ENCODE results near the gene FAM185A.
"Not testable (repeated sequence)": the region's sequence is repeated elsewhere in the genome, so short reads cannot be mapped to it uniquely, and the experiment has no call there.

Gene FAM185A

DNA sequence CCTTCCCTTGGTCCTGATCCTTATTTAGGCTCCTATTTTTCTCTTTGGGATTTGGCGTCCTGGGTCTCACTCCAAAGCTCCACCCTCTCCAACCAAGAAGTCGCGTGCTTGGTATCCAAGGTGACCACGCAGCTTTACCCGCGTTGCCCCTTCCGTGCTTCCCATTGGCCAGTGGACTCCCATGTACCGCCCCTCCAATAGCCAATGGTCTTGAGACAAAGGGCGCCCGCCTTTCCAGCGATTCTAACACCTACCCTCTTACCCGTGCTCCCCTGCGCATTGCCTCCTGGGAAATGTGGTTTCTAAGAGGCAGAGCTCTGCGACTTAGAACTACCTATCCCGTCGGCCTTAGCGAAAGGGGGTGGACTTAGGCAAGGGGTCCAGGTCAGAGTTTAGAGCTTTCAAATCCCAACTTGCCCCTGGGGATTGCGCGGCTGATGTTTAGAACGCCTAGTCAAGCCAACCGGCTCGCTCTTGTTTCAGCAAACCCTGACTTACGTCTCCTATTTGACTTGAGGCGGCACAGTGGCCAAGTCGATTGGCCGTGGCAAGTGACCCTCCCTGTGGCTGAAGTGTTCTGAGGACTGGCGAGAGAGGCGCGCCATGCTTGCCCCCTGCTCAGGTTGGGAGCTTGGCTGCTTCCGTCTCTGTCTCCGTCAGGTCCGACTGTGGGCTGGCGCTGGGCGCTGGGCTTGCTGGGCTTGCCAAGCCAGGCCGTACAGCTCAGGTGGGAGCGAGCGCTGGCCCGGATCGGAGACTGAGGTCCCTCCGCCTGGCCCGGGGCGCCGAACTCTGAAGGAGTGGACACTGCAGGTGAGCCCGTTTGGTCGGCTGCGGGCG lies at the start of gene FAM185A:
Gene FAM185A (plus strand): TSS at position 395 of the 840 bp plus-strand sequence. CDS start 209 bp downstream, at position 604.
- DNase-seq (ENCODE audit: extremely low read depth, low read depth), result peak; percentile 96

DNA sequence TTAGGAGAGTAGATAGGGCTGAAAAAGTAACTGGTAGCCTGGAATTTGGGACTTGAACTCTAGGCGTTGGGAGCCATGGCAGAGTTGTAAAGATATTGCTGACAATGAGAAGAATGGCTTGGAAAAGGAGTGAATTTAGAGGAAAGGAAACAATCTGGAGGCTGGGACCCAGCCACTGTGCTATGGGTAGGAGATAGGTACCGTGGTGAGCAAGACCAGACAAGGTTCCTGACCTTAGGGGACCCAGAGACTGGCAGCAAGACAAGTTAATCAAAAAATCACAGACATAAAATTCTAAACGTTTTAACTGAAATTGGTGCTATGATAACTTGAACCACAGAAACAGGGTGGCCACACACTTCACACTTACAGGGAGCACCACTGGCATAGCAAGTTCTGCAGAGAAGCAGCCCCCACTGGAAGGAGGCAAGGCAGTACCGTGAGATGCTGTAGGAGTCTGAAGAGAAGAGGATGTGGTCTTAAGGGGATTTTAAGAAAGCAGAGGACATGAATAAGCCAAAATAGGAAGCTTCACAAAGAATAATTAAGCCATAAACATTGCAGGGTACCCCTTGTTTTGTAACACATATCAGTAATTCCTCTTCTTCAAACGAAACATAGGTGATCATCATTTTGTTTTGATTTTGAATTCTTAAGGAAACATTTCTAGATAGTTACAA lies 35.6 kb upstream of the FAM185A start:
- not testable (repeated sequence) for DNase-seq (ENCODE audit: extremely low read depth, low read depth)

DNA sequence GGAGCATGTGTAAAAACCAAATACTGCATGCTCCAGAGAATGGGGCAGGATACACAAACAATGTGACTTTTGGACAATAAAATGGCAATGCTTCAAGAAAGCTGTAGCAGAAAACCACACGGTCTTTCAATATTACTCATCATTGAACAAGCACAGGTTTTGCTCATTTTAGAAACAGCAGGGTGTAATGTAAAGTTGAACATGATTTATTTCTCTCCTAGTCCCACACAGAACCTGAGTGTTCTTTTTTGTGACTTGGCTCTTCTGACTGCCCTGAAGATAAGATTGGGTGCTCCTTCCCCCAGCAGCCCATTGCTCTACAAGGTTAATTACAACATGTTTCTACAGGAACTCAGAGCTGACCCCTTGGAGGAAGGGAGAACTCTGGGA lies 35.1 kb upstream of the FAM185A start:
- DNase-seq (ENCODE audit: extremely low read depth, low read depth), result not testable (repeated sequence)

DNA sequence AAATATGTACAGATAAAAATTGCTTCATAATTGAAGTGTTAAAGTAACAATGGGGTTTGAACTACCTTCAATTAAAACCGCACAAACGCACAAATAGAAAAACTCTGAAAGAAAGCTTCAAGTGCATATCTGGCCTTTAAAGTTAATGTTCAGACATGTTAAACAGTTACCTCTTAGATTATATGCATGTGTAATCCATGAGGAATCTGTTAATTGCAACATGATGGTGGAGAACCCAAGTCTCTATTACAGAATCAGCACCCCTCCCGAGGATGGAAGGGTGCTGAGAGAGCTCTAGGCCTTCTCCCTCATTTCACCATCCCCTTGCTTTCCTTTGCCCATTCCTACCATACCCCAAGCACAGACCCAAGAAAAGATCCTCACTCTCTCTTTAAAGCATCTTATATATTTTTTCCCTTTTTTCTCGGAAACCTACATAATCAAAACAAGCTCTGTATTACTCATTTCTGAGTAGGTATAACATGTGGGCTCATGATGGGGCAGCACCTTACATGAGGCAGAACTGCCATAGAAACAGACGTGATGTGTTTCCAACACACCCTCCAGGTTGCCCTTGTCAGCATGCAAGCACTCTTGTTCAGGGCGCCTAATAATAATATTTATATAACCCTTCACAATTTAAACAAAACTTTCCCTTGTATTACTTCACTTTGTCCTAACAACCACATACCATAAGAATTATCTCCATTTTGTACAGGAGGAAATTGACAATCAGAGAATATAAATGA lies 33.9 kb upstream of the FAM185A start:
- not testable (repeated sequence) for DNase-seq (ENCODE audit: extremely low read depth, low read depth)

GRCh38 chr7:102715718-102716117 lies 33.1 kb upstream of the FAM185A start:
- DNase-seq (ENCODE audit: extremely low read depth, low read depth), result not testable (repeated sequence)

DNA sequence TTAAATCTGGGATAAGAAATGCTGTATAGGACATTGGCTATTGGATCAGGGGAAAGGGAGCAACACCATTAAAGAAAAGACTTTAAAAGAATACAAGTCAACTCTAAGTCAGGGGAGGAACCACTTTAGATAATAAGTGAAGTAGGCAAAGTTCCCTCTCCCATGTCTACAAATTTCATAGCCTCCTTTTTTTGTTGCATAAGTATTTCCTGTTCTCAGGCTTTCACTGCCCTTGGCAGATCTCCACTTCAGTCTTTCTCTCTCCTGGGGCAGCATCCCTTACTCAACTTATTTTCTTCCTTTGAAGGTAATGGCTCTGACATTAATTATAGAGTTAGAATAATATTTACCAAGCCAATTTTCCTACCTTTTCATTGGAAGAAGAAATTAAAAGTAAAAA lies 30.3 kb upstream of the FAM185A start:
- not testable (repeated sequence) for DNase-seq (ENCODE audit: extremely low read depth, low read depth)

- not testable (repeated sequence) for DNase-seq (ENCODE audit: extremely low read depth, low read depth)
Measured at GRCh38 chr7:102726170-102726569, 22.6 kb upstream of the FAM185A start.

- not testable (repeated sequence) for DNase-seq (ENCODE audit: extremely low read depth, low read depth)
Measured at GRCh38 chr7:102729670-102730069, 19.1 kb upstream of the FAM185A start.

DNA sequence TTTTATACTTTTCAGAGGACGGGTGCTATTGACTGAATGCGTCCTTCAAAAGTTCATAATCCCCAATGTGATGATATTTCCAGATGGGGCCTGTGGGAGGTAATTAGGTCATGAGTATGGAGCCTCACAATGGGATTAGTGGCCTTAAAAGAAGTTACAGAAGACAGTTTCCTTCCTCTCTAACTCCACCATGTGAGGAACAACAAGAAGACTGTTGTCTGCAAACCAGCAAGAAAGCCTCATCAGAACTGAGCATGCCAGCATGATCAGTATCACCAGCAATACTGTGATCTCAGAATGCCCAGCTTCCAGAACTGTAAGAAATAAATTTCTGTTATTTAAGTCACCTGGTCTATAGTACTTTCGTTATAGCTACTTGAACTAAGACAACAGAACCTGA lies 18.4 kb upstream of the FAM185A start:
- DNase-seq (ENCODE audit: extremely low read depth, low read depth), result not testable (repeated sequence)

- not testable (repeated sequence) for DNase-seq (ENCODE audit: extremely low read depth, low read depth)
Measured at GRCh38 chr7:102742002-102742771, 6.6 kb upstream of the FAM185A start.

- not testable (repeated sequence) for DNase-seq (ENCODE audit: extremely low read depth, low read depth)
Measured at GRCh38 chr7:102743861-102744260, 4.9 kb upstream of the FAM185A start.

DNA sequence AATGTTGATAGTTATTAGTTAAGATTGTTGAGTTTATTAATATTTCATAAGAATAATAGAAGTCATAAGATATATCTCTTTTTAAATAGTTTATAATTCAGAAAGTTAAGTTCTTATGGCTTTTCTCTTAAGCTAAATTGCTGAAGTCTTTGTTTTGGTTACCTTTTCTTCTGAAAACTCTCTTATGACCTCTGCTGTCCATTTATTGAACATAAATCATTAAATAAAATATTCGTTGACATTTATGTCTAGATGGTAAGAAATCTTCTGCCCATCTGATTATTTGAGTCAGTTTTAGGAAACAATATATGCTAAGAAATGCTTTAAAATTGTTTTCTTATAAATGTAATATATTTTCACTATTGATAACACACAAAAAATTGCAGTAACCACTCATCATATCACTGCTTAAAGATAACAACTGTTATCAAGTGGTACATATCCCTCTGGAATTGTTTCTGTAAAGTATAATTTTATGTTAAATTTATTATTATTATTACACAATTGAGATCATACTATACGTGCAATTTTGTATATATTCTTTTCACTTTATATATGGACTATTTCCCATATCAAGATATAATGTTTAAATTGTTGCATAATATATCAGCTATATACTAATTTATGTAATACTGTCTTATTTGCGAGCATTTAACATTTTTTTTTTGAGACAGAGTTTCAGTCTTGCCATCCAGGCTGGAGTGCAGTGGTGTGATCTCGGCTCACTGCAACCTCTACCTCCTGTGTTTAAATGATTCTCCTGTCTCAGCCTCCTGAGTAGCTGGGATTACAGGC lies 3.1 kb upstream of the FAM185A start:
- not testable (repeated sequence) for DNase-seq (ENCODE audit: extremely low read depth, low read depth)

GRCh38 chr7:102749445-102749786 lies 617 bp downstream of the FAM185A start:
- not testable (repeated sequence) for DNase-seq (ENCODE audit: extremely low read depth, low read depth)

DNA sequence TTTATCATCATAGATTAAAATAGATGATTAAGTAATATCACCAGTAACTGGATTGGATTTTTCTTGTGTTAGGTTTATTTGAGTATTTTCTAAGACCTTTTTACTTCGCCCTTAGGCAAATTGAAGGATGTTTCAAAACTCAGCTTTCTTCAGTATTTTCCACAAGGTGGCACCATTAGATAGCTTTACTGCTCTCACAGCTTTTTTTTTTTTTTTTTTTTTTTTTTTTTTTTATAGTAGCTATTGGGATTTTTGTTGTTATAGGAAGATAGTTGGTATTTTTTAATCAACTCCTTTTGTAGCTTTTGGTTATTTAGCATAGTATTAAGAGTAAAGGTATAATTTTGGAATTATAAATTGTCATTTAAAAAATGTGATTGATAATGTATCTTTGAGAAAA lies 9.4 kb downstream of the FAM185A start:
- DNase-seq (ENCODE audit: extremely low read depth, low read depth), result not testable (repeated sequence)

- not testable (repeated sequence) for DNase-seq (ENCODE audit: extremely low read depth, low read depth)
Measured at GRCh38 chr7:102759934-102760333, 11.1 kb downstream of the FAM185A start.

DNA sequence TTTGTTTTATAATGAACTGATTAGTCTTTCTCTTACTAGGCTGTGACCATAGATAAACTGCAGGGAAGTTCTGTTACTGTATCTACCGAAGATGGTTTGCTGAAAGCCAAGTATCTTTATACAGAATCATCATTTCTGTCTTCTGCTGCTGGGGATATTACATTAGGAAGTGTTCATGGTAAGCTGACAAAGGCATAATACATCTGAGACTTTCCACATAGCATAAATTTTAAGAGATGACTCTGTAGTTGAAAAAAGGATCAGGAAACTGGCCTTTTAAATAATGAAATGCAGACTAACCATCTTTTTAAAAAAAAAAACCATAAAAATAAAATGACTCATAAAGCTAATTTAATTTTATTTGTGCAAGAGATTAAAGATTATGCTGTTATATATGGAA lies 12.4 kb downstream of the FAM185A start:
- not testable (repeated sequence) for DNase-seq (ENCODE audit: extremely low read depth, low read depth)

DNA sequence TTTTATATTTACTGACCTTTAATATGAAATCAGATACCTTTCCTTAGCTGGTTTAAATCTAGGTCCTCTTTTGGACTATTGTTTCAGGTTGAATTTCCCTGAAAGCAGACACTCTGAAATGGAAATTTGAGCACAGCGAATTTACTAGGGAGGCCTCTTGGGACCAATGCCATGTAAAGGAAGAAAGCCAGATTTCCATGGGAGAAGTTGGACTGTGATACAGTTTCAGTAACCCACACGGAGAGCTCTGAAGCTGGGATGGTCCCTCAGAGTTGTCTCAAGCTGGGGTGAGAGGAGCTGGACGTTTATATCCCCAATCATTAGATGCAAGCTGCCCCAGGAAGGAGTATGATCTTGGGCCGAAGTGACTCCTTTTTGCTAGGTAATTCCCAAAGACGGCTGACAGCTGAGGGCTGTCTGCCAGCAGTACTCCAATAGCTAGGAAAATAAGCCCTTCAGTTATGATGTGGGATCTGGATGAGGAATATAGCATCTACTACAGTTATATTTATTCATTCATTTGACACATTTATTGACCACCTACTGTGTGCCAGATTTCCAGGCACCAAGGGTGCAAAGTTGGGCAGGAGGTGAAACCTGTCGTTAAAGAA lies 14.6 kb downstream of the FAM185A start:
- not testable (repeated sequence) for DNase-seq (ENCODE audit: extremely low read depth, low read depth)

DNA sequence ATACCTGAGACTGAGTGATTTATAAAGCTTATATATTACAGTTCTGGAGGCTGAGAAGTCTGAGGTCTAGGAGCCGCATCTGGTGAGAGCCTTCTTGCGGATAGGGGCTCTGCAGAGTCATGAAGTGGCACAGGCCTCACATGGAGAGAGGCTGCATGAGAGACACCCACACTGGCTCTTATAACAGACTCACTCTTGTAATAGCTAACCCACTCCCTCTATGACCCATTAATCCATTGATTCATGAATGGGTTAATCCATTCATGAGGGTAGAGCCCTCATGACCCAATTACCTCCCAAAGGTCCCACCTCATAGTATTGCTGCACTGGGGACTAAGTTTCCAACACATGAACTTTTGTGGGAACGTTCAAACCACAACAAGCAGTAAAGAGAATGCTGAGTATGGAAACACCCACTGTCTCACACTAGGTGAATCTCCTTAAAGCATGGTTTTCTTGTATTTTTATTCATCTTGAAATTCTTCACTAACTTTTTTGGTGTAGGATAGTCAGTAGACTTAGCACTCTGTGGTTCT lies 20.9 kb downstream of the FAM185A start:
- not testable (repeated sequence) for DNase-seq (ENCODE audit: extremely low read depth, low read depth)

- not testable (repeated sequence) for DNase-seq (ENCODE audit: extremely low read depth, low read depth)
Measured at GRCh38 chr7:102770467-102770866, 21.7 kb downstream of the FAM185A start.
